Activated T-cell treated with anti-CD3 and anti-CD28 coated beads, Interleukin-2, amount 50 U/mL, for 72 hours (primary cell): ENCODE results near the gene ABLIM1. TPM values are rescaled to one million over a fixed set of nuclear protein-coding genes. Genes with fewer than 3 reads are reported as not detected.

Source experiments
- ATAC-seq, 2 donors: fragments of 150-1000 bp; cut with Tn5 transposase; replicated peaks in 1 of 2; 2 replicates each; pipeline ENCODE4 v1.10.0; 2021; ENCODE audit warnings: moderate library complexity in 2 of 2, mild to moderate bottlenecking in 1 of 2
- DNase-seq, 2 donors: peaks; one replicate each; pipeline ENCODE4 v3.0.0; 2021 to 2022; ENCODE audit warnings: mixed read lengths in 1 of 2
- H3K27ac Mint-ChIP-seq: one replicate; pipeline ENCODE4 v1.8.0; 2022; ENCODE audit warnings: mild to moderate bottlenecking, moderate library complexity, mixed read lengths
- H3K27me3 Mint-ChIP-seq: one replicate; pipeline ENCODE4 v1.8.0; 2022; ENCODE audit warnings: low read depth, mixed read lengths
- H3K36me3 Mint-ChIP-seq, 2 donors: one replicate each; pipeline ENCODE4 v1.8.0; 2022; ENCODE audit warnings: mixed read lengths in 2 of 2, mild to moderate bottlenecking in 1 of 2; ENCODE audit not compliant: insufficient read depth in 2 of 2
- H3K4me1 Mint-ChIP-seq: one replicate; pipeline ENCODE4 v1.8.0; 2022; ENCODE audit warnings: low read depth, mixed read lengths
- H3K4me3 Mint-ChIP-seq, 2 donors: one replicate each; pipeline ENCODE4 v1.8.0; 2022; ENCODE audit warnings: mild to moderate bottlenecking in 2 of 2, mixed read lengths in 2 of 2, moderate library complexity in 2 of 2
- H3K9me3 Mint-ChIP-seq, 2 donors: one replicate each; pipeline ENCODE4 v1.8.0; 2022; ENCODE audit warnings: mixed read lengths in 2 of 2
- total RNA-seq, 2 donors: library from RNA; stranded (reverse); gene quantifications; one replicate each; pipeline ENCODE4 v1.2.3, GENCODE V29; 2022

ABLIM1 gene
- total RNA-seq, 2 donors from 2014 or later: 186 to 219 TPM

DNA sequence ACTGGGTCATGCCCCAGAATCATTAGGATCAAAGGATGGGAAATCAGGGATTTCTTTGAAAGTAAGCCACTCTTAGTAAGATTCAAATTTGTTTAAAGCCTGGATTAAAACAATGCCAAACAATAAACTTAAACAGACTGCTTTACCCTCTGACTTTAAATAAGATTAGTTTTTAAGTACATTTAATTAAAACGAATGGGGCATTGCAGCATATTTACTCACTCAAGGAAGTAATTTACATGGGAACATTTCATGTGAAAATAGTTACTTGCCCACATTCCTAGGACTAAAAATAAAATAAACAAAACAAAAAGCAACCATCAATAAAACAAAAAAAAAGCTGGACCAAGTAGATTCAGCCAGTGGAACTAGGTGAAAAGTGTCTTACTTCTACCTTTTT lies 7.8 kb downstream of the ABLIM1 start:
- Mint-ChIP-seq H3K27me3 (no peaks in the 10 kb centered on the region), H3K4me3 (no peak overlapping the region), H3K4me1 (no peaks in the 10 kb centered on the region), H3K9me3 (no peaks in the 10 kb centered on the region), H3K36me3 (no peaks in the 10 kb centered on the region), H3K27ac (no peak overlapping the region)
- no peak for ATAC-seq
- DNase-seq: no peak

DNA sequence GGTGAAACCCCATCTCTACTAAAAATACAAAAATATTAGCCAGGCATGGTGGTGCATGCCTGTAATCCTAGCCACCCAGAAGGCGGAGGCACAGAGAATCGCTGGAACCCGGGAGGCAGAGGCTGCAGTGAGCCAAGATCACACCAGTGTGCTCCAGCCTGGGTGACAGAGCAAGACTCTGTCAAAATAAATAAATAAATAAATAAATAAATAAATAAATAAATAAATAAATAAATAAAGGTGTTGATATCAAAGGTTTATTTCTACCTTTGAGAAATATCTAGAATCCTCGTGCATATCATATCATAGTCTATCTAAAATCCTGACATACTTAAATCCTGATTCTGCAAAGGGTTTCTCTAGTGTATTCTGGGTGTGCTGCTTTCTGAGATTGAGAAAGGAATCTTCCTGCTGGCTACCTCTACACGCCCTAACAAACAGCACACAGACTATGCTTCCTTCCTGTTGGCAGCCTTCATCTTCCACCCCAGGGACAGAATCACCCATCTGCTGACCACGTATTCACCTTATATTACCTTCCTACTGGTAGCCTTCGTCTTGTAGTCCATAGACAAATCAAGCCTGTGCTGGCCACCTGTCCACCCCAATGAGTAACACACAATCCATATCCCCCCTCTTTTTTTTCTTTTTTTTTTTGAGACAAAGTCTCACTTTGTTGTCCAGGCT lies 8.7 kb downstream of the ABLIM1 start:
- no peak for DNase-seq

DNA sequence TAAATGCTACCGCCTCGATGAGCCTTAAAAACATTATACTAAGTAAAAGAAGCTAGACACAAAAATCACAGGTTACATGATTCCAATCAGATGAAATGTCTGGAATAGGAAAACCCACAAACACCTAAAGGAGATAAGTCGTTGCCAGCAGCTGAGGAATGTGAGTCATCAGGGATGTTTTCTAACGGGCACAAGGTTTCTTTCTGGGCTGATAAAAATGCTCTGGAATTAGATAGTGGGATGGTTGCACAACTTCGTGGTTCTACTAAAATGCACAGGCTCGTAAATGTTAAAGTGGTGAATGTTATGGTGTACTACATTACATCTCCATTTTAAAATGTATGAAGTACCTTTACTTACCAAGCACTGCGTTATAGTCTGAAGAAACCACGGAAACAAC lies 9.7 kb downstream of the ABLIM1 start:
- no peak overlapping the region for H3K4me3 Mint-ChIP-seq
- ATAC-seq: no peak

More for the DNA sequence above, 8.7 kb downstream of the ABLIM1 start:
- Mint-ChIP-seq H3K27me3 (no peaks in the 10 kb centered on the region), H3K27ac (no peak overlapping the region), H3K4me1 (no peaks in the 10 kb centered on the region), H3K4me3 (no peak overlapping the region), H3K36me3 (no peaks in the 10 kb centered on the region), H3K9me3 (no peaks in the 10 kb centered on the region)
- ATAC-seq: no peak

DNA sequence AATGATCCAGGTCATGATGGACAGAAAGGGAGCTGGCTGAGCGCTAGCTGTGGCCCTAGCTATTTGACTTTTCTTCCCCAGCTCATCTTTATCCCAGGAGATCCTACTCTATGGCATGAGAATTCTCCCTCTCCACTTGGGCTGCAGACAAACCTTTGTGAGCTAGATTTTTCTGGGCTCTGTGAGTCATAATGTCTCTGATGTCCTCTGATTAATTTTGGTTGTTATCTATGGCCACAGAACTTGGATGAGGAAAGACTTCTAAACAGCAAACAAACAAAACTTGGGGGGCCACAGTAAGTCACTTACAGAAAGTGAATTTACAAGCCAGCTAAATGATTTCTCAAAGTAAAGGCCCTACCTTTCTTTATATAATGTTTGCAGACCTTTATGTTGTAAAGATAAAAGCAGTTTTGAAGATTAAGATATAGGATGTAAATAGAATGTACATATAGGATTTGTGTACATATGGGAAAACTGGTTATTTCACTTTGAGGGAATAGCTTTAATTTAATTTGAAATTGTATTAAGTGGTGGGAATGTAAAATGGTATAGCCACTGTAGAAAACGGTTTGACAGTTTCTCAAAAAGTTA lies 10.4 kb downstream of the ABLIM1 start:
- no peaks in the 10 kb centered on the region for H3K4me1 Mint-ChIP-seq
- ATAC-seq (no peak), DNase-seq (no peak)
- no peaks in the 10 kb centered on the region for H3K36me3 Mint-ChIP-seq
- no peak overlapping the region for H3K4me3 Mint-ChIP-seq
- no peak overlapping the region for H3K27ac Mint-ChIP-seq
- H3K27me3 Mint-ChIP-seq: no peaks in the 10 kb centered on the region
- no peaks in the 10 kb centered on the region for H3K9me3 Mint-ChIP-seq

More for the DNA sequence above, 9.7 kb downstream of the ABLIM1 start:
- no peaks in the 10 kb centered on the region for H3K36me3 Mint-ChIP-seq
- DNase-seq: no peak
- H3K9me3 Mint-ChIP-seq: no peaks in the 10 kb centered on the region
- H3K27ac Mint-ChIP-seq: no peak overlapping the region
- no peaks in the 10 kb centered on the region for H3K27me3 Mint-ChIP-seq
- H3K4me1 Mint-ChIP-seq: no peaks in the 10 kb centered on the region

DNA sequence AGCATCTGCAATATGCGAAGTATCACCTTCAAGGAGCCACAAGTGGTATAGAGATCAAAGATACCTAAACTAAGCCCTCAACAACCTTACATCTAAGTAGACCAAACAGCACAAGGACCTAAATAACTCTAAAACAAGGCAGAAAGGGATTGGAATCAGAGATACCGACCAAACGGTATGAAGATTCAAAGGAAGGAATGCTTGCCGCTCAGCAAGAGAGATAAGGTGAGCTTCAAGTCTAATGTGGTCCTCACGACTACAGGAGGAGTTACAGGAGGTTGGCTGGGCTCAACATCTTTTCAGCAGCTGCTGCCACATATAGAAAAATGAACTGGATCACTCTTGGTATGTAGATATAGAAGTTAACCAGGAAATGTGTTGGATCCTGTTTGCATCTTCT lies 11.6 kb downstream of the ABLIM1 start:
- Mint-ChIP-seq H3K27me3 (no peaks in the 10 kb centered on the region), H3K36me3 (no peaks in the 10 kb centered on the region), H3K4me1 (no peaks in the 10 kb centered on the region), H3K4me3 (no peak overlapping the region), H3K27ac (no peak overlapping the region), H3K9me3 (no peaks in the 10 kb centered on the region)
- ATAC-seq: no peak
- no peak for DNase-seq

DNA sequence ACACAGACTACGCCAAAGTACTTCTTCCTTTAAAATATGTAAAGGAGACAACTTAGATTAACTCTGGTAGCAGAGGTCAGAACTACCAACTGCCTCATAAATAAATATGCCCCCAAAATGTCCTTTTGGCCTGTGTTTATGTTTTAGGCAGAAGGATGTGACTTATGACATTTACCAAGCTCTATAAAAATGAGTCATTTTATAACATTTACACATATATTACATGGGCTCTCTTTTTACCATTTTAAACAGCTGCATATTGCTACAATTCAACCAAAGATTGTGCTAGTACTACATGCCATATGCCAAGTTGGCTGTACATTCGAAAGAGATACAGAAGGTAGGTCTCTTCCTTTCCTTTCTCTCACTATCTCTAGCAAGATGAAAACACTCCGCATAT lies 12.4 kb downstream of the ABLIM1 start:
- H3K27ac Mint-ChIP-seq: no peak overlapping the region
- H3K4me3 Mint-ChIP-seq: no peak overlapping the region
- ATAC-seq (no peak), DNase-seq (no peak)
- H3K27me3 Mint-ChIP-seq: no peaks in the 10 kb centered on the region
- no peaks in the 10 kb centered on the region for H3K9me3 Mint-ChIP-seq
- no peaks in the 10 kb centered on the region for H3K36me3 Mint-ChIP-seq
- no peaks in the 10 kb centered on the region for H3K4me1 Mint-ChIP-seq

DNA sequence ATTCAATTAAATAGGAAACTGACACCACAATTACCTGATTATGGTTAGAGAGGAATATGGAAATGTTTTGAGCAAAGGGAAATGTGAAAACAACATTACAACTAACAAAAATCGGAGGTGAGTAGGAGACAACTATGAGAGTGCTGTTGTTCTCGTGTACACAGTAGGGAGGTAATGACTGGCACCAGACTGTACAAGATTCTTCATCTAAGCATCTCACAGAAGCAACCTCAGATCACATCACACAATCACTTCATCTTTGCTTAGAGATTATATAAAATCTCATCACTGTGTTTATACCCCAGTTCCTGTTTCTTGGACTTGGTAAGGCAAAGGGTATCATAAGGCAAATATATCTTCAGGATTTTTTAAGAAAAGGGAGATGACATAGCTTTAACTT lies 14.9 kb downstream of the ABLIM1 start:
- Mint-ChIP-seq H3K27ac (no peak overlapping the region), H3K9me3 (no peaks in the 10 kb centered on the region), H3K36me3 (no peaks in the 10 kb centered on the region), H3K4me1 (no peaks in the 10 kb centered on the region), H3K4me3 (no peak overlapping the region), H3K27me3 (no peaks in the 10 kb centered on the region)
- DNase-seq: no peak
- ATAC-seq: no peak

DNA sequence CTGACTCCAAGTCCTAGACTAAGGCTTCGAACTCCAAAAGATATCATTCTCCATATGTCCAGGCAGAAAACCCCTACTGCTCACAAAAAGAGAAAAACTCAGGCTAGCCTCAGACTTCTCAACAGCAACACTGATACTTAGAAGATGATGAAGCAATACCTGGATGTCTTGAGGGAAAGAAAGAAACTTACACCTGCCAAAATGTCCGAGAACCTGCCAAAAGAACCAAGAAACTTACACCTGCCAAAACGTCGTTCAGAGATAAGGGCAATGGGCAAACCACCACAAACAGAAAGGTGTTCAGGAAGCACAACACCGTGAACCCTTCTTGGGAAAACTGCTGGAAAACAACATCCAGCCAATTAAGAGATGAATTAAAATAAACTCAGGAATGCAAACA lies 15.3 kb downstream of the ABLIM1 start:
- no peak overlapping the region for H3K4me3 Mint-ChIP-seq
- no peaks in the 10 kb centered on the region for H3K36me3 Mint-ChIP-seq
- DNase-seq: no peak
- no peak overlapping the region for H3K27ac Mint-ChIP-seq
- no peak for ATAC-seq
- H3K9me3 Mint-ChIP-seq: no peaks in the 10 kb centered on the region
- H3K4me1 Mint-ChIP-seq: no peaks in the 10 kb centered on the region
- H3K27me3 Mint-ChIP-seq: no peaks in the 10 kb centered on the region

DNA sequence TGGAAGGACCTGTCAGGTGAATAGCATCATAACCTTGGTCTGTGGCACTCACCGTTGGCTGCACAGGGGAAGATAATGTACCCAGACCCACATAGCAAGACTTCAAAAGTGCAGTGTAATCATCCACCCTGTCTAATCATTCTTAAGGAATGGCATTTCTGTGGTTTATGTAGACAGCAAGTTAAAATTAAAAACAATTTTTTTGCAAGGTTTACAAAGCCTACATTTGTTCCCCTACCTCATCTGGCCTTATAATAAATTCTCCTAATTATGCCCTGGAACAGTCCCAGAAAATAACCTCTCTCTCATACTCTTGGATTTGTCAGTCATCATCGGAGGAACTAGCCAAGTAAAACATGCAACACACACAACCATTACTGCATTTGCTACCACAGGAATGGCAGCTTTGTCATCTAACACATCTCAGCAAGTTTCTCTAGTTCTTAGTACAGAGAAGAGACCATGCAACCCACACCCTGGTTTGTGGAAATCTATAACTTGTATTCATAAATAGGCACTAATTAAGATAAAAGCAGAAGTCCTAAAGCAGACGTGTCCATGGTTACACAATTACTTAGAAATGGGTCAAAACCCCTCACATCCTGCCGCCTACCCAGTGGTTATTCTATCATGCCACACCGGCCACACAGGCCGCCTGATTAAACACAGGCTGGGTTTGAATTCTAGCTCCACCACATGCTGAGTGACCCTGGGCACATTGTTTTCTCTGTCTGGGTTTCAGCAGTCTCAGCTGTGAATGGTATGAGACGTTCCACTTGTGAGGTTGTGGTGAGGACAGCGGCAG lies 19.1 kb downstream of the ABLIM1 start:
- no peaks in the 10 kb centered on the region for H3K9me3 Mint-ChIP-seq
- no peaks in the 10 kb centered on the region for H3K27me3 Mint-ChIP-seq
- no peaks in the 10 kb centered on the region for H3K4me1 Mint-ChIP-seq
- DNase-seq: no peak
- no peak overlapping the region for H3K4me3 Mint-ChIP-seq
- no peaks in the 10 kb centered on the region for H3K36me3 Mint-ChIP-seq
- no peak overlapping the region for H3K27ac Mint-ChIP-seq
- peak in 1 of 2 donors; percentile 26 for ATAC-seq

DNA sequence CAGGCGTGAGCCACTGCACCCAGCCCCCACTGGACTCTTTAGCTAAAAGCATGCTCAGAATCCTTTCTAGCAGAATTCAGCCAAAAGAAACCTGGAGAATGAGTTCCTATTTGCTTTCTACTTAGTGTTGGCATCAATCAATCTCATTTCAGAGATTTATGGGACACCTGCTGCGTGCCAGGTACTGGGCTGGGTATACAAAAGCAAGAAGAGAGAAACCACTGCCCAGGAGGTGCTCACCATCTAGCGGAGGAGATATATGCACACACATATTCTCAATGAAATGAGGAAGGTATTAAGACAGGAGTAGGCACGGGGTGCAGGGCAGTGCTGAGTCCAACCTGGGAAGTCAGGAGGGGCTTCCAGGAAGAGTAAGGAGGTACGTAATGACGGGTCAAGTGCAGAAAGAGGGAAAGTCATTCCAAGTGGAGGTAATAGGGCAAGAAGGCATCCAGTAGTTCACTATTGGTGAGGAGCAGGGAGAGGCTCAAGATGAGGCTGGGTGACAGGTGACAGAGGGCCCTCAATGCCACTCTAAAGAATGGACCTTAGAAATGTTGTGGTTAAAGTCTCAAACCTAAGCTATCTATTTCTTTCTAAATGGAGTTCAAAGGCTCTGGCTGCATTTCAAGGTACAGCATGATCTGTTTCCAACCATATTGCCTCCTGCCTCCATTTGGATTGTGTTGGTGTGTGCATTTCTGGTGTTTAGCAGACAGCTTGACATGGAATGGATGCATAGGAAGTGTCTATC lies 22.1 kb downstream of the ABLIM1 start:
- Mint-ChIP-seq H3K9me3 (no peaks in the 10 kb centered on the region), H3K36me3 (no peaks in the 10 kb centered on the region), H3K27me3 (peaks cover 27% of the 10 kb centered on the region), H3K4me1 (peaks cover 18% of the 10 kb centered on the region), H3K4me3 (no peak overlapping the region), H3K27ac (no peak overlapping the region)
- no peak for ATAC-seq
- no peak for DNase-seq

DNA sequence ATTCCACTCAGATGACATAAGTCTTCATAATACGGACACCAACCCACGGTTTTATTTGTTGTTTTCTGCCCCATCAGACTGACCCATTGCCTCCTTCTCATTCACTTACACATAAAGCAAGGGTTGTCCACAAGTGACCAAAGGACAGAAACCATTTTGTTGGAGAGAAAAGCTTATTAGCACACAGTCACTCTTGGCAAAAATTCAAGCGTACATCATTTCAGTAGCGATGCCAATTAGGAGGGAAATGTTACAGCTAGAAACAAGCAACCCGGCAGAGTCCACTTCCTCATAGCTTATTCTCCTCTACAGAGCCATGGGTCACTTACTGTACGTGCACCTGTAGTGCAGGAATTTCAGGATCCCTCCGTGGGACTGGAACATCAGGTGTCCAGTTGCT lies 23.0 kb downstream of the ABLIM1 start:
- Mint-ChIP-seq H3K9me3 (no peaks in the 10 kb centered on the region), H3K36me3 (no peaks in the 10 kb centered on the region), H3K4me1 (peaks cover 24% of the 10 kb centered on the region), H3K27ac (no peak overlapping the region), H3K27me3 (peaks cover 36% of the 10 kb centered on the region), H3K4me3 (no peak overlapping the region)
- DNase-seq: no peak
- ATAC-seq: no peak

DNA sequence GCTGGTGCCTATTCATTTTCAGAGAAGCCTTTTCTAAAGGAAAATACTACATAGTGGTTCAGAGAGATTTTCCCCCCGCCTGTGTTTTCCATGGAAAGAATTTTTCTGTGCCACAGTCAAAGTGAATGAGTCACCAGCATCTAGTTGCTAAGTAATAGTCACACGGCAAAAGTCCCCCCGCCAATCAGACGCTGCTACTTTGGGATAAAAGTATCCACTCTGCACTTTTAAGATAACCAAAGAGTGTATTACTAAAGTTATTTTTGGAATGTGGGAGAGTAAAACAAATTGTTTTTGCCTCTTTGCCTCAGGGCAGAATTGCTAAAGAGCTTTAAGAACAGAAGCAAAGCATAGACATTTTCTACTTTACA lies 23.5 kb downstream of the ABLIM1 start:
- DNase-seq (no peak), ATAC-seq (no peak)
- peaks cover 24% of the 10 kb centered on the region for H3K4me1 Mint-ChIP-seq
- H3K27me3 Mint-ChIP-seq: peaks cover 41% of the 10 kb centered on the region
- H3K36me3 Mint-ChIP-seq: no peaks in the 10 kb centered on the region
- no peaks in the 10 kb centered on the region for H3K9me3 Mint-ChIP-seq
- H3K27ac Mint-ChIP-seq: no peak overlapping the region
- no peak overlapping the region for H3K4me3 Mint-ChIP-seq
